Lung (tissue), 12 donors: ENCODE measurements around the gene EPHB1. TPM values are rescaled to one million over a fixed set of nuclear protein-coding genes. Genes with fewer than 3 reads are reported as not detected.

Experiments
- ATAC-seq: fragments of 200-7000 bp; cut with Tn5 transposase; one replicate; pipeline ENCODE4 v1.9.1; 2020; ENCODE audit warnings: moderate number of reproducible peaks; ENCODE audit not compliant: insufficient read depth, low FRiP score
- DNase-seq, 3 donors: peaks; one replicate each; pipeline ENCODE4 v3.0.0-alpha.2; 2013 to 2017
- H3K27ac ChIP-seq, 2 donors: one replicate each; pipeline ENCODE4 v1.5.1; 2013; ENCODE audit warnings: mild to moderate bottlenecking in 2 of 2, moderate library complexity in 2 of 2, control low read depth in 1 of 2, inconsistent platforms in 1 of 2, low read depth in 1 of 2, low read length in 1 of 2
- H3K27me3 ChIP-seq, 3 donors: one replicate each; pipeline ENCODE4 v1.5.1; 2013; ENCODE audit warnings: low read length in 2 of 3; ENCODE audit not compliant: control insufficient read depth in 3 of 3, insufficient read depth in 3 of 3
- H3K36me3 ChIP-seq, 4 donors: one replicate each; pipeline ENCODE4 v1.5.1; 2013; ENCODE audit warnings: low read length in 4 of 4, mild to moderate bottlenecking in 1 of 4, moderate library complexity in 1 of 4; ENCODE audit not compliant: control insufficient read depth in 4 of 4, insufficient read depth in 4 of 4
- H3K4me1 ChIP-seq, 5 donors: one replicate each; pipeline ENCODE4 v1.5.1; 2013; ENCODE audit warnings: low read length in 5 of 5, mild to moderate bottlenecking in 2 of 5, moderate library complexity in 1 of 5; ENCODE audit not compliant: control insufficient read depth in 5 of 5, insufficient read depth in 5 of 5
- H3K4me3 ChIP-seq: one replicate; pipeline ENCODE4 v1.5.1; 2013; ENCODE audit warnings: mild to moderate bottlenecking, control low read depth, moderate library complexity
- H3K9ac ChIP-seq, 2 donors: one replicate each; pipeline ENCODE4 v1.5.1; 2013; ENCODE audit warnings: low read length in 2 of 2, control low read depth in 1 of 2; ENCODE audit not compliant: insufficient read depth in 1 of 2
- H3K9me3 ChIP-seq, 4 donors: one replicate each; pipeline ENCODE4 v1.5.1; 2013; ENCODE audit warnings: low read length in 3 of 4, mild to moderate bottlenecking in 1 of 4, moderate library complexity in 1 of 4; ENCODE audit not compliant: control insufficient read depth in 4 of 4, insufficient read depth in 3 of 4
- CTCF ChIP-seq: IDR thresholded peaks from 2 replicates; pipeline ENCODE4 v1.5.1; 2012; ENCODE audit warnings: mild to moderate bottlenecking; ENCODE audit errors: control extremely low read depth, extremely low read depth
- WGBS, 2 donors: extraction: QIAGEN DNeasy Blood & Tissue Kit; methylation state at CpG; one replicate each; pipeline ENCODE4 v1.1.7; 2013; 5-methylcytosine and 5-hydroxymethylcytosine counted together
- polyA plus RNA-seq, 2 donors: library from polyadenylated mRNA; stranded (reverse); fragments of 200-250 nt; gene quantifications; one replicate each; pipeline ENCODE4 v1.2.1, GENCODE V29; 2013
- total RNA-seq, 2 donors: library from RNA; depleted of rRNA in 1 of 2; stranded (reverse); fragments of >200 nt in 1 of 2; gene quantifications; one replicate each; pipeline ENCODE4 v1.2.1, GENCODE V29; 2014 to 2021
- donor health status: control.
- donor health status: control.
- donor health status: Bipolar disorder and iron deficiency.
- donor health status: healthy.
- donor health status: DM: yes; HTN: yes; CAD: no.

The EPHB1 gene
- total and polyA plus RNA-seq, 4 donors = 0.30 to 6.3 (median 2.1) TPM

GRCh38 chr3:134881305-134881704 is 86.2 kb downstream of the EPHB1 start:
- no peak overlapping the region for H3K27ac ChIP-seq
- no peaks in the 10 kb centered on the region for H3K36me3 ChIP-seq
- peaks cover 0 to 9% (median 0%) of the 10 kb centered on the region in 4 donors for H3K9me3 ChIP-seq
- no peaks in the 10 kb centered on the region for H3K27me3 ChIP-seq
- no peak for TF ChIP-seq CTCF
- ATAC-seq = no peak
- no peak for DNase-seq
- no peaks in the 10 kb centered on the region for H3K4me1 ChIP-seq
- no peak overlapping the region for H3K4me3 ChIP-seq
- no peak overlapping the region for H3K9ac ChIP-seq
- WGBS, 2 donors = 87 to 91% methylated on average over 4 of the region's 4 CpGs

GRCh38 chr3:134883697-134884385 is 88.8 kb downstream of the EPHB1 start:
- no peak overlapping the region for H3K4me3 ChIP-seq
- H3K36me3 ChIP-seq = no peaks in the 10 kb centered on the region
- TF ChIP-seq CTCF = no peak
- DNase-seq (no peak), ATAC-seq (no peak)
- H3K27me3 ChIP-seq = no peaks in the 10 kb centered on the region
- H3K9me3 ChIP-seq = peaks cover 0 to 1% (median 0%) of the 10 kb centered on the region in 4 donors
- H3K4me1 ChIP-seq = no peaks in the 10 kb centered on the region
- no peak overlapping the region for H3K9ac ChIP-seq
- no peak overlapping the region for H3K27ac ChIP-seq
- 85 to 87% methylated on average over 5 of the region's 5 CpGs for WGBS, 2 donors

GRCh38 chr3:134885877-134886621 is 91.0 kb downstream of the EPHB1 start:
- no peaks in the 10 kb centered on the region for H3K36me3 ChIP-seq
- H3K4me1 ChIP-seq = no peaks in the 10 kb centered on the region
- H3K9me3 ChIP-seq = peaks cover 0 to under 1% (median 0%) of the 10 kb centered on the region in 4 donors
- no peak overlapping the region for H3K27ac ChIP-seq
- no peak for DNase-seq
- WGBS, 2 donors = 51 to 57% methylated on average over 6 of the region's 6 CpGs
- H3K9ac ChIP-seq = no peak overlapping the region
- no peaks in the 10 kb centered on the region for H3K27me3 ChIP-seq
- H3K4me3 ChIP-seq = no peak overlapping the region
- TF ChIP-seq CTCF = no peak
- no peak for ATAC-seq
